Trophoblast cell (in vitro differentiated cells and primary cell): Measurements from ENCODE around the gene GRB10.
A peak's percentile ranks its signal among the peaks of the same experiment; 100 is the strongest.

ENCODE experiments used
- DNase-seq, 2 donors: peaks; one replicate each; pipeline ENCODE4 v3.0.0-alpha.2; 2016
- H2AFZ ChIP-seq: 2 replicates; pipeline ENCODE4 v1.6.1; 2013; ENCODE audit warnings: low read length, moderate library complexity, mild to moderate bottlenecking; ENCODE audit not compliant: insufficient read depth, poor library complexity
- H2AK5ac ChIP-seq: 2 replicates; pipeline ENCODE4 v1.6.1; 2013; ENCODE audit warnings: mild to moderate bottlenecking, low read length
- H2BK120ac ChIP-seq: 2 replicates; pipeline ENCODE4 v1.6.1; 2013; ENCODE audit warnings: low read length, mild to moderate bottlenecking, moderate library complexity; ENCODE audit not compliant: insufficient read depth, poor library complexity
- H2BK12ac ChIP-seq: 2 replicates; pipeline ENCODE4 v1.6.1; 2013; ENCODE audit warnings: mild to moderate bottlenecking, low read length, moderate library complexity
- H2BK5ac ChIP-seq: 2 replicates; pipeline ENCODE4 v1.6.1; 2013; ENCODE audit warnings: low read length, low read depth, moderate library complexity, mild to moderate bottlenecking; ENCODE audit not compliant: poor library complexity
- H3K14ac ChIP-seq: 2 replicates; pipeline ENCODE4 v1.6.1; 2013; ENCODE audit warnings: mild to moderate bottlenecking, low read length
- H3K18ac ChIP-seq: 2 replicates; pipeline ENCODE4 v1.6.1; 2013; ENCODE audit warnings: mild to moderate bottlenecking, low read length
- H3K23ac ChIP-seq: 2 replicates; pipeline ENCODE4 v1.6.1; 2013; ENCODE audit warnings: low read length
- H3K27ac ChIP-seq: 2 replicates; pipeline ENCODE4 v1.5.1; 2013; ENCODE audit warnings: low read depth, mild to moderate bottlenecking, inconsistent platforms, low read length, moderate library complexity
- H3K27me3 ChIP-seq: 2 replicates; pipeline ENCODE4 v1.6.1; 2013; ENCODE audit warnings: inconsistent platforms, mild to moderate bottlenecking, low read length, moderate library complexity; ENCODE audit not compliant: insufficient read depth
- H3K36me3 ChIP-seq, 2 experiments: 1 replicate in 1 of 2; 2 replicates in 1 of 2; pipeline ENCODE4 v1.6.1; 2013; ENCODE audit warnings: low read length in 2 of 2, mild to moderate bottlenecking in 2 of 2, moderate library complexity in 1 of 2; ENCODE audit not compliant: insufficient read depth in 2 of 2, control insufficient read depth in 1 of 2
- H3K4ac ChIP-seq: 2 replicates; pipeline ENCODE4 v1.6.1; 2013; ENCODE audit warnings: low read depth, mild to moderate bottlenecking, low read length, moderate library complexity
- H3K4me1 ChIP-seq, 2 experiments: 1 replicate in 1 of 2; 2 replicates in 1 of 2; pipeline ENCODE4 v1.6.1; 2013; ENCODE audit warnings: low read length in 2 of 2, mild to moderate bottlenecking in 2 of 2, moderate library complexity in 1 of 2; ENCODE audit not compliant: insufficient read depth in 2 of 2, control insufficient read depth in 1 of 2
- H3K4me2 ChIP-seq: 2 replicates; pipeline ENCODE4 v1.6.1; 2013; ENCODE audit warnings: inconsistent platforms, mild to moderate bottlenecking, low read length, moderate library complexity
- H3K4me3 ChIP-seq: 2 replicates; pipeline ENCODE4 v1.5.1; 2013; ENCODE audit warnings: mild to moderate bottlenecking, low read depth, low read length, inconsistent platforms
- H3K79me1 ChIP-seq: one replicate; pipeline ENCODE4 v1.6.1; 2013; ENCODE audit warnings: low read length
- H3K79me2 ChIP-seq: 2 replicates; pipeline ENCODE4 v1.6.1; 2013; ENCODE audit warnings: low read length, mild to moderate bottlenecking; ENCODE audit not compliant: control insufficient read depth, insufficient read depth, poor library complexity
- H3K9ac ChIP-seq: 2 replicates; pipeline ENCODE4 v1.6.1; 2013; ENCODE audit warnings: mild to moderate bottlenecking, low read length
- H3K9me3 ChIP-seq: 2 replicates; pipeline ENCODE4 v1.6.1; 2013; ENCODE audit warnings: low read depth, mild to moderate bottlenecking, control low read depth, inconsistent platforms, low read length; ENCODE audit not compliant: insufficient read depth
- H4K12ac ChIP-seq: 2 replicates; pipeline ENCODE4 v1.6.1; 2013; ENCODE audit warnings: low read depth, mild to moderate bottlenecking, low read length, moderate library complexity
- H4K8ac ChIP-seq: 2 replicates; pipeline ENCODE4 v1.6.1; 2013; ENCODE audit warnings: low read depth, mild to moderate bottlenecking, low read length, moderate library complexity
- H4K91ac ChIP-seq: one replicate; pipeline ENCODE4 v1.6.1; 2013; ENCODE audit warnings: low read depth, mild to moderate bottlenecking, low read length, moderate library complexity
- WGBS: extraction: QIAGEN DNeasy Blood & Tissue Kit; methylation state at CpG from one replicate; pipeline ENCODE4 v1.1.7; 2013; ENCODE audit warnings: missing lambda C conversion rate; ENCODE audit not compliant: insufficient read length, insufficient coverage; ENCODE audit errors: extremely low coverage; 5-methylcytosine and 5-hydroxymethylcytosine counted together

The GRB10 gene

DNA sequence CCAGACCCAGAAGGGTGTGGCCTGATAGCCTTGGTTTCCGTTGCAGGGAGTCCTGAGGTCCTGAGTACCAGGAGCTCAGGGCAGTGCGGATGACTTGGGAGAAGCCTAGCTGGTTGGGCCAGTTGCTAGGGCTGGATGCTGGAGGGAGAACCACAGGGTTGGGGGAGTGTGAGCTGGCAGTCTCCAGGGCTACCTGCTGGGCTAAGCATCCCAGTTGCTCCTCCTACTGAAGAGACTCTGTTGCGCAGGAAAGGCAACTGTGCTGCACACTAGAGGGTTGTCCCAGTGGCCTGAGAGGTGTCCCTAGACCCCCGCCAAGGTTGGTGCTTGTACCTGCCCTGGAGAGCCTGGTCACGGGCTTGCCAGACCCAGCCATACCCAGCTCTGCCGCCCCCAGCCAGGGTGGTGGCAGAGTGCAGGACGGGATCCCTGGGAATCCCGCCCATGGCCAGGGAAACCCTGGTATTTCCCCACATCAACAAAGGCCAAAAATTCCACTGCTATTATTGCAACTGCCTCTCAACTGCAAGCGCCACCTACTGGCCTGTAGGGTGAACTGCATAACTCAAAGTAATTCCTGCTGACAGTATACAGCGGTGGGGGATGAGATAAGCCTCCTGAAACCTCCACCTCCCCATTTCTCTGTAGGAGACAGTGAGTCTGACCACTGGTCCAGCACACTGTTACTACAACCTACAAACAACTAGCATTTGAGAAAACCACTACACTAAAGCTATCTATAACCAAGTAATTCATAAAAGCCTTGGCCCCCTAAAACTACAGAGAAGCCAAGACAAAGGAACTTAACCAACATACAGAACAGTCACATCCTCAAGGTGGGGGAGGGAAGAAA, 149.9 kb downstream of the GRB10 start:
- Histone ChIP-seq H3K79me1 (peaks cover 3% of the 10 kb centered on the region), H3K4me2 (no peak overlapping the region), H3K4ac (no peak overlapping the region), H2BK12ac (no peak overlapping the region), H4K12ac (no peak overlapping the region), H3K27ac (no peak overlapping the region), H4K91ac (no peak overlapping the region), H3K79me2 (peaks cover 8% of the 10 kb centered on the region), H3K9me3 (no peaks in the 10 kb centered on the region), H2AK5ac (no peak overlapping the region), H2BK120ac (no peak overlapping the region), H3K9ac (no peak overlapping the region), H3K18ac (no peak overlapping the region), H3K27me3 (no peaks in the 10 kb centered on the region), H3K14ac (no peak overlapping the region), H3K36me3 (peaks cover 0 to 2% of the 10 kb centered on the region in 2 experiments), H3K4me3 (no peak overlapping the region), H3K23ac (no peak overlapping the region), H3K4me1 (peaks cover 14 to 20% of the 10 kb centered on the region in 2 experiments), H2AFZ (no peak overlapping the region), H4K8ac (no peak overlapping the region), H2BK5ac (no peak overlapping the region)
- peak; percentile 62 to 89 for DNase-seq
- WGBS: no CpG with 5 or more reads among the region's 10 CpGs

GRCh38 chr7:50631639-50632038, 151.1 kb downstream of the GRB10 start:
- no peak overlapping the region for H3K4me2 ChIP-seq
- peaks cover under 1 to 3% of the 10 kb centered on the region in 2 experiments for H3K36me3 ChIP-seq
- peak overlapping the region; percentile 83 for H3K18ac ChIP-seq
- no peak overlapping the region for H2BK5ac ChIP-seq
- H3K4me3 ChIP-seq: no peak overlapping the region
- H3K4ac ChIP-seq: peak overlapping the region; percentile 40
- DNase-seq: no peak
- H3K79me2 ChIP-seq: peaks cover 8% of the 10 kb centered on the region
- no CpG with 5 or more reads among the region's 7 CpGs for WGBS
- H3K9me3 ChIP-seq: no peaks in the 10 kb centered on the region
- no peak overlapping the region for H3K9ac ChIP-seq
- H2AK5ac ChIP-seq: peak overlapping the region; percentile 15
- peaks cover 15 to 24% of the 10 kb centered on the region in 2 experiments for H3K4me1 ChIP-seq
- no peak overlapping the region for H2AFZ ChIP-seq
- H3K23ac ChIP-seq: no peak overlapping the region
- H3K27ac ChIP-seq: no peak overlapping the region
- peak overlapping the region; percentile 19 for H3K14ac ChIP-seq
- peak overlapping the region; percentile 88 for H2BK12ac ChIP-seq
- H3K27me3 ChIP-seq: no peaks in the 10 kb centered on the region
- peaks cover 5% of the 10 kb centered on the region for H3K79me1 ChIP-seq
- H4K12ac ChIP-seq: no peak overlapping the region
- no peak overlapping the region for H2BK120ac ChIP-seq
- no peak overlapping the region for H4K8ac ChIP-seq
- H4K91ac ChIP-seq: no peak overlapping the region

GRCh38 chr7:50631100-50631499, 151.6 kb downstream of the GRB10 start:
- no peak for DNase-seq
- H4K12ac ChIP-seq: no peak overlapping the region
- H2BK12ac ChIP-seq: peak overlapping the region; percentile 27
- no peak overlapping the region for H3K4me2 ChIP-seq
- no peaks in the 10 kb centered on the region for H3K9me3 ChIP-seq
- no peak overlapping the region for H2BK120ac ChIP-seq
- no CpG with 5 or more reads among the region's 6 CpGs for WGBS
- H2AFZ ChIP-seq: no peak overlapping the region
- no peak overlapping the region for H2BK5ac ChIP-seq
- peak overlapping the region; percentile 77 for H3K18ac ChIP-seq
- no peak overlapping the region for H4K91ac ChIP-seq
- no peak overlapping the region for H3K14ac ChIP-seq
- peaks cover 5% of the 10 kb centered on the region for H3K79me1 ChIP-seq
- H2AK5ac ChIP-seq: peak overlapping the region; percentile 49
- H3K4me3 ChIP-seq: no peak overlapping the region
- H3K4ac ChIP-seq: no peak overlapping the region
- H4K8ac ChIP-seq: no peak overlapping the region
- H3K4me1 ChIP-seq: peaks cover 15 to 24% of the 10 kb centered on the region in 2 experiments
- no peak overlapping the region for H3K9ac ChIP-seq
- peaks cover 5 to 8% of the 10 kb centered on the region in 2 experiments for H3K36me3 ChIP-seq
- H3K27ac ChIP-seq: no peak overlapping the region
- H3K27me3 ChIP-seq: no peaks in the 10 kb centered on the region
- H3K79me2 ChIP-seq: peaks cover 8% of the 10 kb centered on the region
- H3K23ac ChIP-seq: no peak overlapping the region

DNA sequence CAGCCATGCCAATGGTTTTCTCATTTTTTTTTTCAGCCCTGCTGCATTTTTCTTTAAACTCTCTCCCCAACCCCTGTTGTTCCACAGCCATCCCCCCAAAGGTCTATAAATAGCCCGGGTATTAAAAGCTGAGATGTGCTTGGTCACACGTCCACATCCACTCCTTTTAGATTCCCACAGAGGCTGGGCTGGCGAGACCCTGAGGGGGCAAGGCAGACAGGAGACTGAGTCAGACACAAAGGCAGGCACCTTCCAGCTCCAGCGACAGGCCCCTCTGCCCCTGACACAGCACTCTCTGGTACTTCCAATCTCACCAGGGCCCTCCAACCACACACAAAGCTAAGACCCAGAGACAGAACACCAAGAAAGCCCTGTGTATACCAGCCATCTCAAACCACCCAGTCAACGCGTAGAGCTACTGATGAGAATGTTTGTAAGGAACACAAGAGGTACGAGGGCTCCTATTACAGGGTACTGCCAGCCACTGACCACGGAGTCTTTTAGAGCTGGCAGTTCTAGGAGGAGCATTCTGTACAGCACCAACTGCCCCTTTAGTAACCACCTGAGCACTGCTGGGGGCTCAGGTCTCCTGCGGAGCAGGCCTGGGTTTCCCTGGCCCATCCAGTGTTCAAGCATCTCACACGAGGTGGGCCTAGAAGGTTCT, 153.3 kb downstream of the GRB10 start:
- Histone ChIP-seq H3K18ac (peak overlapping the region; percentile 61), H3K27me3 (no peaks in the 10 kb centered on the region), H3K4me2 (no peak overlapping the region), H2BK120ac (no peak overlapping the region), H4K8ac (peak overlapping the region; percentile 15), H3K4ac (no peak overlapping the region), H3K9me3 (no peaks in the 10 kb centered on the region), H3K27ac (no peak overlapping the region), H2AK5ac (no peak overlapping the region), H3K36me3 (peaks cover 5 to 10% of the 10 kb centered on the region in 2 experiments), H3K23ac (no peak overlapping the region), H3K79me2 (peaks cover 8% of the 10 kb centered on the region), H3K14ac (no peak overlapping the region), H2BK12ac (peak overlapping the region; percentile 23), H3K4me3 (no peak overlapping the region), H3K9ac (no peak overlapping the region), H4K12ac (peak overlapping the region; percentile 51), H4K91ac (peak overlapping the region; percentile 22), H2BK5ac (no peak overlapping the region), H3K4me1 (peaks cover 15 to 24% of the 10 kb centered on the region in 2 experiments), H2AFZ (no peak overlapping the region), H3K79me1 (peaks cover 5% of the 10 kb centered on the region)
- WGBS: no CpG with 5 or more reads among the region's 10 CpGs
- no peak for DNase-seq
